Osteoblast (primary cell): ENCODE measurements around the gene FAM240B. TPM values are rescaled to one million over a fixed set of nuclear protein-coding genes. Genes with fewer than 3 reads are reported as not detected.

Source experiments
- DNase-seq: peaks from one replicate; pipeline ENCODE4 v3.0.0; 2011; ENCODE audit warnings: low spot score, mixed read lengths; ENCODE audit not compliant: insufficient read length; ENCODE audit errors: missing footprints
- H2AFZ ChIP-seq: 2 replicates; pipeline ENCODE4 v1.6.0; 2011; ENCODE audit warnings: mild to moderate bottlenecking, low read length
- H3K27ac ChIP-seq: 2 replicates; pipeline ENCODE4 v1.5.1; 2011; ENCODE audit warnings: mild to moderate bottlenecking, low read depth, low read length, moderate library complexity
- H3K27me3 ChIP-seq: 2 replicates; pipeline ENCODE4 v1.6.0; 2012; ENCODE audit warnings: mild to moderate bottlenecking, control low read depth, inconsistent platforms, low read length, moderate library complexity; ENCODE audit not compliant: insufficient read depth
- H3K36me3 ChIP-seq: 2 replicates; pipeline ENCODE4 v1.5.1; 2011; ENCODE audit warnings: mild to moderate bottlenecking, low read length, control low read depth, moderate library complexity; ENCODE audit not compliant: insufficient read depth
- H3K4me1 ChIP-seq: 2 replicates; pipeline ENCODE4 v1.5.1; 2011; ENCODE audit warnings: mild to moderate bottlenecking, low read length, control low read depth, moderate library complexity; ENCODE audit not compliant: insufficient read depth
- H3K4me2 ChIP-seq: 2 replicates; pipeline ENCODE4 v1.6.0; 2011; ENCODE audit warnings: mild to moderate bottlenecking, low read length; ENCODE audit not compliant: insufficient read depth
- H3K4me3 ChIP-seq: fragments of 200-600 bp; sonication (generic); 3 replicates; pipeline ENCODE4 v1.5.1; 2012; ENCODE audit warnings: mild to moderate bottlenecking, low read length, inconsistent platforms; ENCODE audit not compliant: insufficient read depth
- H3K79me2 ChIP-seq: 2 replicates; pipeline ENCODE4 v1.6.0; 2012; ENCODE audit warnings: mild to moderate bottlenecking, low read length, control low read depth, inconsistent platforms; ENCODE audit not compliant: insufficient read depth
- H3K9me3 ChIP-seq: 2 replicates; pipeline ENCODE4 v1.5.1; 2011; ENCODE audit warnings: low read depth, low read length, control low read depth
- H4K20me1 ChIP-seq: 2 replicates; pipeline ENCODE4 v1.6.0; 2012; ENCODE audit warnings: mild to moderate bottlenecking, low read length, control low read depth; ENCODE audit not compliant: insufficient read depth
- total RNA-seq: library from RNA; depleted of rRNA; stranded (reverse); fragments of >200 nt; gene quantifications from 2 replicates; pipeline ENCODE4 v1.2.3, GENCODE V29; 2012
- TF ChIP-seq, protein P1 (sequence below): IDR thresholded peaks from 2 replicates; pipeline ENCODE4 v1.5.1; 2011; ENCODE audit warnings: mild to moderate bottlenecking, low read depth, low read length, moderate library complexity; ENCODE audit errors: extremely low read depth

Gene FAM240B
- total RNA-seq, 1 donor: not detected

DNA sequence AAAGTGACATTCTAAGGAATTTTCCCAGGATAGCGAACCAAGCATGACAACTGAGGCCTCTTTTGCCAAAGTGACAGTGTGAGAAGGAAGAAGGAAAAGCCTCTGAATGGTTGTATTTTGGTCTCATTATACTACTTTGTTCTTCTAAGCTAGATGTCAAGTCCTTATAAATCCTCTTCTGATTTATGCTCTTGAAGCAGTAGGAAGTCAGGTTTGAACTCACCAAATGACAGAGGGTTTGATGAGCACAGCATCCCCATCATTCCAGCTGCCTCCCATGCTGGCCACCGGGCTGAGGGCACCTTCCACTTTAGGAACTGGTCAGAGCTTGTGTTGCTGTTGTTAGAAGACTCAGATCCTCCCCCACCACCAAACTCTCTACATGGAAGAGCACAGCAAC lies 44.1 kb downstream of the FAM240B start:
- no peaks in the 10 kb centered on the region for H4K20me1 ChIP-seq
- TF ChIP-seq, protein P1, sequence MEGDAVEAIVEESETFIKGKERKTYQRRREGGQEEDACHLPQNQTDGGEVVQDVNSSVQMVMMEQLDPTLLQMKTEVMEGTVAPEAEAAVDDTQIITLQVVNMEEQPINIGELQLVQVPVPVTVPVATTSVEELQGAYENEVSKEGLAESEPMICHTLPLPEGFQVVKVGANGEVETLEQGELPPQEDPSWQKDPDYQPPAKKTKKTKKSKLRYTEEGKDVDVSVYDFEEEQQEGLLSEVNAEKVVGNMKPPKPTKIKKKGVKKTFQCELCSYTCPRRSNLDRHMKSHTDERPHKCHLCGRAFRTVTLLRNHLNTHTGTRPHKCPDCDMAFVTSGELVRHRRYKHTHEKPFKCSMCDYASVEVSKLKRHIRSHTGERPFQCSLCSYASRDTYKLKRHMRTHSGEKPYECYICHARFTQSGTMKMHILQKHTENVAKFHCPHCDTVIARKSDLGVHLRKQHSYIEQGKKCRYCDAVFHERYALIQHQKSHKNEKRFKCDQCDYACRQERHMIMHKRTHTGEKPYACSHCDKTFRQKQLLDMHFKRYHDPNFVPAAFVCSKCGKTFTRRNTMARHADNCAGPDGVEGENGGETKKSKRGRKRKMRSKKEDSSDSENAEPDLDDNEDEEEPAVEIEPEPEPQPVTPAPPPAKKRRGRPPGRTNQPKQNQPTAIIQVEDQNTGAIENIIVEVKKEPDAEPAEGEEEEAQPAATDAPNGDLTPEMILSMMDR: no peak
- H3K27me3 ChIP-seq: no peaks in the 10 kb centered on the region
- no peak overlapping the region for H3K4me3 ChIP-seq
- no peaks in the 10 kb centered on the region for H3K9me3 ChIP-seq
- H2AFZ ChIP-seq: no peak overlapping the region
- H3K4me1 ChIP-seq: no peaks in the 10 kb centered on the region
- no peak overlapping the region for H3K4me2 ChIP-seq
- DNase-seq: no peak
- H3K36me3 ChIP-seq: no peaks in the 10 kb centered on the region
- no peak overlapping the region for H3K27ac ChIP-seq
- H3K79me2 ChIP-seq: no peaks in the 10 kb centered on the region

DNA sequence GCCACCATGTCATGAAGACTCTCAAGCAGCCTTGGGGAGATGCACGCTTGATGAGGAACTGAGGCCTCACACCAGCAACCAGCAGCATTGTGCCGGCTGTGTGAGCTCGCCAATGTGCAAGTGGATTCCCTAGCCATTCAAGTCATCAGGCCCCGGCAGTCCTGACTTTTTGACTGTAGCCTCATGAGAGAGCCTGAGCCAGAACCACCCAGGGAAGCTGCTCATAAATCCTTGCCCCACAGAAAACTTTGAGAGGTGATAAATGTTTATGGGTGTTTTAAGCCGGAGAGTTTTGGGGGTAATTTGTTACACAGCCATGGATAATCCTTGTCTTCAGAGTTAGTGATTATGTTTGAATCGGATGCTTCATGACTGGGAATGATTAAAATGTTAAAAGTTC lies 44.7 kb downstream of the FAM240B start:
- Histone ChIP-seq H3K27ac (no peak overlapping the region), H3K79me2 (no peaks in the 10 kb centered on the region), H3K9me3 (no peaks in the 10 kb centered on the region), H3K4me3 (no peak overlapping the region), H2AFZ (no peak overlapping the region), H3K4me1 (no peaks in the 10 kb centered on the region), H3K36me3 (no peaks in the 10 kb centered on the region), H3K27me3 (no peaks in the 10 kb centered on the region), H3K4me2 (no peak overlapping the region), H4K20me1 (no peaks in the 10 kb centered on the region)
- no peak for DNase-seq
- TF ChIP-seq, protein P1: no peak

DNA sequence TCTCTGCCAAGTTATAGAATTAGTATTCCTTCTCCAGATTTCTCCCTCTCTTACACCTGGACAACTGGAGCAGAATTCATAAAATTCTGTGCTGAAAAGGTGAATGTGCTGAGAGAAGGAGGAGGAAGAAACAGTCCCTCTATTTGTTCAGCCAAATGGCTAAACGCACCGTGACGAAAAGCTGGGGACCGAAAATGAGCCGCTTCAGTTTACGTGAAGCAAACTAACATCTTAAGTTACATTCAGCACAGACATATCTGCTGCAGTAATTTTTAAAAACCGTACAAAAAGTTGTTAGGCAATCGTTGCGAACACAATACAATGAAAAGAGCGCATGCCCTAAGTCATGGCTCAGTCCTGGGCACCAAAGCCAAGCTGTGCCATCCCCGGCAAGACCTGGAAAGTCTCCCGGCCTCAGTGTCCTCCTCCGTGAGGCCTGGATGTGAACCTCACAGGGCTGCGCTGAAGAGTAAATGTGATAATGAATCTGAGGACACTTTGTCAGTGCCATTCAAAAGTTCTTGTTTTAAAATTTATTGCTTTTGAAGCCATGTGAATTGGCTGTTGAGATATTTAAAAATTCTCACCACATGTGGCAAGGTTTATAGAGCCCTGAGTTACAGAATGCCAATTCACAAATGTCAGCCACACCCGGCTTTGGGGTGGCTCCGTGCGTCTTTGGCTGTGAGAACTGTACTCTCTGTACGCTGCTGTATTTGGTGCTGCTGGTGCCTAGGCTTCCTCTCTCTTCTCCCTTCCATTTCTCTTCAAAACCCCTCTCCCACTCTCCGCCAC lies 46.3 kb downstream of the FAM240B start:
- no peaks in the 10 kb centered on the region for H3K27me3 ChIP-seq
- H3K79me2 ChIP-seq: no peaks in the 10 kb centered on the region
- no peak overlapping the region for H3K4me2 ChIP-seq
- TF ChIP-seq, protein P1: no peak
- DNase-seq: no peak
- no peaks in the 10 kb centered on the region for H4K20me1 ChIP-seq
- no peaks in the 10 kb centered on the region for H3K9me3 ChIP-seq
- H3K4me3 ChIP-seq: no peak overlapping the region
- no peak overlapping the region for H3K27ac ChIP-seq
- H3K36me3 ChIP-seq: no peaks in the 10 kb centered on the region
- no peaks in the 10 kb centered on the region for H3K4me1 ChIP-seq
- no peak overlapping the region for H2AFZ ChIP-seq

DNA sequence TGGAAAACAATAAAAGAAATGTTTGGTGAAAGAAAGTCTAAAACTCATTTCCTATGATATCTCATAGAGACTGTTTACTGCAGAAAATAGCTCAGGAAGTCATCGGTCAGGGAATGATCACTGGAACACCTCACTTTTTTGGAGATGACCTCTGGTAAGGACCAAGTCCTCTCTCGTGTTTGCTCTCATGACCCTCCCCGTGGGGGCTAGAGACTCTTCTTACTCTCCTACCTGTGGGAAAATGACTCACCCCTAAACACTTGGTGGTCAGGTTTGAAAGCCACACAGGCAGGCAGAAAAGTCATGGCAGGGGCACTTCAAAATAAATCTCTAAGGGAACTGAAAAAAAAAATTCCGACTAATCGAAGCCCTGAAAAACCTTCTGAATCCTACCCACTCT lies 48.2 kb downstream of the FAM240B start:
- Histone ChIP-seq H3K9me3 (no peaks in the 10 kb centered on the region), H3K4me2 (peak overlapping the region; percentile 37), H3K79me2 (no peaks in the 10 kb centered on the region), H3K36me3 (no peaks in the 10 kb centered on the region), H4K20me1 (no peaks in the 10 kb centered on the region), H3K4me3 (no peak overlapping the region), H3K27ac (no peak overlapping the region), H3K27me3 (no peaks in the 10 kb centered on the region), H2AFZ (peak overlapping the region; percentile 31), H3K4me1 (no peaks in the 10 kb centered on the region)
- TF ChIP-seq, protein P1: no peak
- no peak for DNase-seq
